SH-SY5Y (cell line): Measurements from ENCODE around the gene DOCK4.

Experiments used
- GATA2 ChIP-seq: IDR thresholded peaks from 2 replicates; pipeline ENCODE4 v1.6.1; 2011; ENCODE audit warnings: mild to moderate bottlenecking, low read depth, low read length
- GATA3 ChIP-seq: IDR thresholded peaks from 2 replicates; pipeline ENCODE4 v1.6.1; 2011; ENCODE audit warnings: low read depth, mild to moderate bottlenecking, low read length, moderate library complexity

GRCh38 chr7:111931016-111931517 lies 275.1 kb downstream of the DOCK4 start:
- no peak for TF ChIP-seq GATA3
- TF ChIP-seq GATA2 = no peak
